C4-2B (cell line): Measurements from ENCODE around the gene OSBPL3.

Experiments used
- ZFX ChIP-seq: fragments of 450-650 bp; IDR thresholded peaks from 2 replicates; pipeline ENCODE4 v1.6.1; 2017
- TF ChIP-seq, protein P1 (sequence below): fragments of 450-650 bp; conservative IDR thresholded peaks from 2 replicates; pipeline ENCODE4 v1.5.1; 2017; ENCODE audit warnings: mild to moderate bottlenecking

DNA sequence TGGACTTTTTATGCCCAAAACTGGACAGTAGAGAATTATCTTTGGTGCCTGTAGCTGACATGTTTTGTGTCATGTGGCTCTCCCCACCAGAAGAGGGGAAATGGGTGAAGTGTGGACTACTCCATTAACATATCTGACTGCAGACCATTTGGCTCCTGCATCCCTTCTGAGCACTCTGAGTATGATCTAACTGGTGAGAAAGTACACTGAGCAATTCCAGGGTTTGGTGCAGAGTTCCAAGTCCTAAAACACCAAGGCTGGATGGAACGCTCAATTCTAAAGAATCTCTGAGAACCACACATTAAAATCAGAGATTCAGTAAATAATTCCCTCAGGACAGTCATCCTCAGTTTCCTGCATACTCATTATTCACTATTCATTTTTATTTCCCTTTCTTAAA, 22.8 kb upstream of the OSBPL3 start:
- TF ChIP-seq, protein P1, sequence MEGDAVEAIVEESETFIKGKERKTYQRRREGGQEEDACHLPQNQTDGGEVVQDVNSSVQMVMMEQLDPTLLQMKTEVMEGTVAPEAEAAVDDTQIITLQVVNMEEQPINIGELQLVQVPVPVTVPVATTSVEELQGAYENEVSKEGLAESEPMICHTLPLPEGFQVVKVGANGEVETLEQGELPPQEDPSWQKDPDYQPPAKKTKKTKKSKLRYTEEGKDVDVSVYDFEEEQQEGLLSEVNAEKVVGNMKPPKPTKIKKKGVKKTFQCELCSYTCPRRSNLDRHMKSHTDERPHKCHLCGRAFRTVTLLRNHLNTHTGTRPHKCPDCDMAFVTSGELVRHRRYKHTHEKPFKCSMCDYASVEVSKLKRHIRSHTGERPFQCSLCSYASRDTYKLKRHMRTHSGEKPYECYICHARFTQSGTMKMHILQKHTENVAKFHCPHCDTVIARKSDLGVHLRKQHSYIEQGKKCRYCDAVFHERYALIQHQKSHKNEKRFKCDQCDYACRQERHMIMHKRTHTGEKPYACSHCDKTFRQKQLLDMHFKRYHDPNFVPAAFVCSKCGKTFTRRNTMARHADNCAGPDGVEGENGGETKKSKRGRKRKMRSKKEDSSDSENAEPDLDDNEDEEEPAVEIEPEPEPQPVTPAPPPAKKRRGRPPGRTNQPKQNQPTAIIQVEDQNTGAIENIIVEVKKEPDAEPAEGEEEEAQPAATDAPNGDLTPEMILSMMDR, result no peak
- no peak for TF ChIP-seq ZFX
